Calu3 (cell line): ENCODE results near the gene STXBP5L. TPM values are rescaled to one million over a fixed set of nuclear protein-coding genes. Genes with fewer than 3 reads are reported as not detected.
"Not testable (repeated sequence)": the region's sequence is repeated elsewhere in the genome, so short reads cannot be mapped to it uniquely, and the experiment has no call there.

Experiments
- BruUV-seq: library from RNA; stranded (reverse); fragments of 400-500 nt; replicated peaks from 2 replicates; lab custom pipeline; 2021; lab: Mats Ljungman, UMichigan
- CTCF ChIA-PET: fragments of 300-600 bp; sonication (Branson Sonifier 250); formaldehyde crosslinking; loops from one replicate; lab custom pipeline; 2022; ENCODE audit warnings: antibody characterized with exemption; lab: Charles Lee
- DNase-seq: peaks from one replicate; pipeline ENCODE4 v3.0.0; 2022
- H3K27ac Mint-ChIP-seq: one replicate; pipeline ENCODE4 v1.8.0; 2022; ENCODE audit warnings: mixed read lengths; ENCODE audit not compliant: unreplicated experiment
- H3K27me3 Mint-ChIP-seq: one replicate; pipeline ENCODE4 v1.8.0; 2022; ENCODE audit warnings: mixed read lengths; ENCODE audit not compliant: unreplicated experiment
- H3K36me3 Mint-ChIP-seq: one replicate; pipeline ENCODE4 v1.8.0; 2022; ENCODE audit warnings: mild to moderate bottlenecking, moderate library complexity, mixed read lengths; ENCODE audit not compliant: insufficient read depth, unreplicated experiment
- H3K4me1 Mint-ChIP-seq: one replicate; pipeline ENCODE4 v1.8.0; 2022; ENCODE audit warnings: mild to moderate bottlenecking, low read depth, mixed read lengths; ENCODE audit not compliant: unreplicated experiment
- H3K4me3 Mint-ChIP-seq: one replicate; pipeline ENCODE4 v1.8.0; 2022; ENCODE audit warnings: mild to moderate bottlenecking, low read depth, moderate library complexity, mixed read lengths; ENCODE audit not compliant: unreplicated experiment
- H3K9me3 Mint-ChIP-seq: one replicate; pipeline ENCODE4 v1.8.0; 2022; ENCODE audit warnings: low read depth, mixed read lengths; ENCODE audit not compliant: unreplicated experiment
- intact Hi-C: fragments of 100-400 bp; cut with micrococcal nuclease; formaldehyde crosslinking; loops from one replicate; pipeline ENCODE4 v1.10.0; 2022; ENCODE audit not compliant: unreplicated experiment
- total RNA-seq: library from RNA; stranded (reverse); gene quantifications from 2 replicates; pipeline ENCODE4 v1.2.3, GENCODE V29; 2022
- TF ChIP-seq, protein P1 (sequence below): fragments of 200-600 bp; IDR thresholded peaks from one replicate; pipeline ENCODE4 v1.8.0; 2022; ENCODE audit warnings: antibody characterized with exemption; ENCODE audit not compliant: unreplicated experiment

Gene STXBP5L
- total RNA-seq, 1 experiment from 2014 or later, result not detected

DNA sequence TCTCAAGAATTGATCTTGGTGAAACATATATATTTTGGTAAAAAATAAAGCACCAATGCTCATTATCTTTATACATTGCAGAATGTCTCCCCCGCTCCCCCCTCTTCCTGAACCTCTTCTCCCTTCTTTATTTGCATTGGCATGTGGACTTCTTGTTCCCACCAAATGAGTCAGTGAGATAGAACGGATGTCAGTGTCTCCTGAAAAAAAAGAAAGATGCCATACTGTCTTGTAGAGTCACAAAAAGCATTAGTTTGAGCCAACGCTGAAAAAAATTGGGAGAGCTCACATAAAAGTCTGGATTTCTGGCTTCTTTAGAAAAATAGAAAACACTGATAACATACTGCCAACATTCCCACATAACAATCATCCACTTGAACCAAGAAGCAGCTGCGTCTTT is 32.0 kb upstream of the STXBP5L start:
- intact Hi-C loops, result no loop called here
- Mint-ChIP-seq H3K27ac (no peak overlapping the region), H3K4me1 (no peaks in the 10 kb centered on the region), H3K27me3 (peaks cover 29% of the 10 kb centered on the region), H3K4me3 (no peak overlapping the region), H3K9me3 (no peaks in the 10 kb centered on the region), H3K36me3 (no peaks in the 10 kb centered on the region)
- no peak for DNase-seq
- BruUV-seq, result no TSS peak
- CTCF ChIA-PET, result no interaction called here
- TF ChIP-seq, protein P1, sequence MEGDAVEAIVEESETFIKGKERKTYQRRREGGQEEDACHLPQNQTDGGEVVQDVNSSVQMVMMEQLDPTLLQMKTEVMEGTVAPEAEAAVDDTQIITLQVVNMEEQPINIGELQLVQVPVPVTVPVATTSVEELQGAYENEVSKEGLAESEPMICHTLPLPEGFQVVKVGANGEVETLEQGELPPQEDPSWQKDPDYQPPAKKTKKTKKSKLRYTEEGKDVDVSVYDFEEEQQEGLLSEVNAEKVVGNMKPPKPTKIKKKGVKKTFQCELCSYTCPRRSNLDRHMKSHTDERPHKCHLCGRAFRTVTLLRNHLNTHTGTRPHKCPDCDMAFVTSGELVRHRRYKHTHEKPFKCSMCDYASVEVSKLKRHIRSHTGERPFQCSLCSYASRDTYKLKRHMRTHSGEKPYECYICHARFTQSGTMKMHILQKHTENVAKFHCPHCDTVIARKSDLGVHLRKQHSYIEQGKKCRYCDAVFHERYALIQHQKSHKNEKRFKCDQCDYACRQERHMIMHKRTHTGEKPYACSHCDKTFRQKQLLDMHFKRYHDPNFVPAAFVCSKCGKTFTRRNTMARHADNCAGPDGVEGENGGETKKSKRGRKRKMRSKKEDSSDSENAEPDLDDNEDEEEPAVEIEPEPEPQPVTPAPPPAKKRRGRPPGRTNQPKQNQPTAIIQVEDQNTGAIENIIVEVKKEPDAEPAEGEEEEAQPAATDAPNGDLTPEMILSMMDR, result no peak

DNA sequence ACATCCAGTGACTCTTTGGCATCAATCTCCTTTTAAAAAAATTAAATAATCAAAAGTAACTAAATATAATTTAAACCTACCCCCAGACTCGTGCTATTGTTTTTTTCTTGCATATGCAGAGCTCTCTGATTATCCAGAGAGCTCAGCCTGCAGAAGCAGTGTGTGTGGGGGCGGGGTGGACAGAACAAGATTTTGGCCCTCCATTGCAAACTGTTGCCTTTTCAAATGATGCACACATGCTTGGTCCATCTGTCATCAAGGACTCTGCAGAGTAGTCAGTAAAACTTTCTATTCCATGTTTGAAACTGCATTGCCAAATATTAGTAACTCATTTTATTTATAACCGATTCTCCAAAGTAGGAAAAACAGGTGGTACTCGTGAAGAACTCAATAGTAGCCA is 28.6 kb upstream of the STXBP5L start:
- no peaks in the 10 kb centered on the region for H3K36me3 Mint-ChIP-seq
- BruUV-seq, result no TSS peak
- H3K27me3 Mint-ChIP-seq, result peaks cover 12% of the 10 kb centered on the region
- no peaks in the 10 kb centered on the region for H3K4me1 Mint-ChIP-seq
- DNase-seq, result no peak
- intact Hi-C loops, result no loop called here
- CTCF ChIA-PET, result no interaction called here
- no peak overlapping the region for H3K27ac Mint-ChIP-seq
- no peaks in the 10 kb centered on the region for H3K9me3 Mint-ChIP-seq
- H3K4me3 Mint-ChIP-seq, result no peak overlapping the region
- TF ChIP-seq, protein P1, result no peak

DNA sequence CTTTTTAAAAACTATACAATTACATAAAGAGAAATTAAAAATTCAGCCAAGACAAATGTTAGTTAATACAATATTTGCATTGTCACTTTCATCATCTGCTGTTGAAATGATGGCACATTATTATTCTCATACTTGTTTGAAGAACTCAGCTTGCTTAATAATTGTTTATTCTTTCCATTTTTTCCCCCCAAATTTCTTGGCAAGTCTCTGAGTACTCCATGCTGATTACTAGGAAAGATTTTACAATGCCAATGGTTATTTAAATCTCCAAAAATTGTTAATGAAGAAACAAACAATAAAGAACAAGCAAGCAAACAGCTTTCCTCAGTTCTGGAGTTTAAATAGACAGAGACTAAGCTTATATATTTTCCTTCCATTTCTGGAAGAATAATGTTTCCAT is 15.1 kb upstream of the STXBP5L start:
- TF ChIP-seq, protein P1, result no peak
- Mint-ChIP-seq H3K27me3 (peaks cover 20% of the 10 kb centered on the region), H3K9me3 (peaks cover 5% of the 10 kb centered on the region), H3K4me3 (no peak overlapping the region), H3K4me1 (no peaks in the 10 kb centered on the region), H3K27ac (no peak overlapping the region), H3K36me3 (no peaks in the 10 kb centered on the region)
- CTCF ChIA-PET, result no interaction called here
- BruUV-seq, result no TSS peak
- intact Hi-C loops, result no loop called here
- no peak for DNase-seq

DNA sequence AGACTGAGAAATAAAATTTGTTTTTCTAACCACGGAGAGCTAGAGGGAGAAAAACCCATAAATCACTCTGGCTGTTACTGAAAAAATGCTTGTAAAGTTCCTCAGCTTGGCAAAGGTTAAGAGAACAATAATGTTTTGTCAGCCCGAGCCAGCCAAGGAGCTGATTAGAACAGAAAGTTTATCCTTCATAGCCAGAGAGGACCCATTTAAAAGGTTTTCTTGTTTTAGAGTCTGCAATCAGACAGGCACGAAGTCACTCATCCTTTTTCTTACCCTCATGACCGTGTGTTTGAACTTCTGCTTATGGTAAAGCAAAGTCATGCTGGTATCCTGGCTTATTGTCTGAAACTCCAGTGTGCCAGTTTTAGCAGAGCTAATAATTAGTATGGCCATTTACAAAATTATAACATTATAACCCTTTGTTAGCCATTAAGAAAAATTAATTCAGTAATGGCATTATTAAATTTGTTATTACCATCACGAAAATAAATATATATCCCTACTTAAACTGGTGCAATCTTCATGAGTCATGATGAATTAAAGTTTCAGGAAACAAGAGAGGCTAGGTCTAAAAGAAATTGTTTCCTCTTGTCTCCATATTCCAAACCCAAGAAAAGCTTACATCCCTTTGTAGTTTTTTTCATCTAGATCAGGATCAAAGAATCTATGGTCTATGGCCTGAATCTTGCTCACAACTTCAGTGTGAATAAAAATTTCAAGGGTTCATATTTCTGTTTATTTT is 13.5 kb upstream of the STXBP5L start:
- intact Hi-C loops, result no loop called here
- peaks cover 5% of the 10 kb centered on the region for H3K9me3 Mint-ChIP-seq
- H3K36me3 Mint-ChIP-seq, result no peaks in the 10 kb centered on the region
- H3K27me3 Mint-ChIP-seq, result peaks cover 26% of the 10 kb centered on the region
- no peak for DNase-seq
- CTCF ChIA-PET, result no interaction called here
- no peaks in the 10 kb centered on the region for H3K4me1 Mint-ChIP-seq
- no peak overlapping the region for H3K27ac Mint-ChIP-seq
- TF ChIP-seq, protein P1, result no peak
- BruUV-seq, result no TSS peak
- no peak overlapping the region for H3K4me3 Mint-ChIP-seq

DNA sequence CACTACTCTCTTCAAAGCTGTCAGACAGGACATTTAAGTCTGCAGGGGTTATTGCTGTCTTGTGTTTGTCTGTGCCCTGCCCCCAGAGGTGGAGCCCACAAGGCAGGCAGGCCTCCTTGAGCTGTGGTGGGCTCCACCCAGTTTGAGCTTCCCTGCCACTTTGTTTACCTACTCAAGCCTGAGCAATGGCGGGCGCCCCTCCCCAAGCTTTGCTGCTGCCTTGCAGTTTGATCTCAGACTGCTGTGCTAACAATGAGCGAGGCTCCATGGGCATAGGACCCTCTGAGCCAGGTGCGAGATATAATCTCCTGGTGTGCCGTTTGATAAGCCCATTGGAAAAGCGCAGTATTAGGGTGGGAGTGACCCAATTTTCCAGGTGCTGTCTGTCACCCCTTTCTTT is 6.3 kb upstream of the STXBP5L start:
- H3K36me3 Mint-ChIP-seq, H3K27ac Mint-ChIP-seq, H3K4me3 Mint-ChIP-seq, intact Hi-C loops, CTCF ChIA-PET, H3K9me3 Mint-ChIP-seq, H3K4me1 Mint-ChIP-seq, DNase-seq, BruUV-seq: not testable (repeated sequence)
- peaks cover 25% of the 10 kb centered on the region for H3K27me3 Mint-ChIP-seq
